Measurements from ENCODE around the gene MAMLD1. TPM values are rescaled to one million over a fixed set of nuclear protein-coding genes. Genes with fewer than 3 reads are reported as not detected.

Gene MAMLD1
- total RNA-seq, 1 experiment from 2014 or later: 0.48 TPM

DNA sequence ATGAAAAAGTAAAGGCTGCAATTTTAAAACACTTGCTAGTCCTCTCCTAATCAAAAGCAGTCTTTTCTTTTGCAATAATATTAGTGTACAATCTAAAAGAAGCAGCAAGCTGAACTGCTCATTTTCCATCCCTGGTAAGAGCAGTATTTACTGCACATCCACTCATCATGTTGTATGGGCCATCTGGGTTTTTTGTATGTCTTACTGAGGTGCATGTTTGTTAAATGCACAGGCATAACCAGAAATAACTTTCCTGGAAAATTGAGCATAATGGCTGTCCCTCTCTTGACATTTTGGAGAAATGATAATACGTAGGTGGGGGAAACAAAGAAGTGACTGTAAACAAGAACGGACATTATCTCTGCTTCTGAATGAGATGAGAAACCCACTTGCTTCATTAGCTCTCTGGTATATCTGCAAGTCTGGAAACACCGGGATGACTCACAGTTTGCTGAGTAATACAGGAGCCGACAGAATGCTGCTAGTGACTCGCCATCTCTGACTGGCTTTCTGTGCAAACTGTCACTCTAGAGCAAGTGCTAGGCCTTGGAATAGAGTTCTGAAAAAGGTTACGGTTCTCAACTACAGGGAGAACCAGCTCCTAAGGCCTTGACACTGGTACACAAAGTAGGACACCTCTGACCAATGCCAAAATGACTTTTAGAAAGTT is 119.6 kb downstream of the MAMLD1 start:
- no peaks in the 10 kb centered on the region for H3K27me3 ChIP-seq (ENCODE audit: insufficient read depth, low read length)
- H2AFZ ChIP-seq (ENCODE audit: low read length): no peak overlapping the region
- H3K4me2 ChIP-seq (ENCODE audit: insufficient read depth, insufficient read length, low read length): no peak overlapping the region
- no peak overlapping the region for H4K5ac ChIP-seq (ENCODE audit: insufficient read length, low read depth, low read length)
- no peak overlapping the region for H2BK20ac ChIP-seq (ENCODE audit: low read depth, low read length, poor library complexity, severe bottlenecking)
- no peak for DNase-seq
- H3K27me3 Mint-ChIP-seq (ENCODE audit: low read depth): no peaks in the 10 kb centered on the region; the same call in 1 of the 2 replicates
- H3K36me3 Mint-ChIP-seq (ENCODE audit: insufficient read depth in 1 of 3, low read depth in 3 of 3): no peaks in the 10 kb centered on the region; a peak in 2 of 7 replicates
- no peaks in the 10 kb centered on the region for H3K23me2 ChIP-seq (ENCODE audit: insufficient read length, low read depth, low read length, poor library complexity, severe bottlenecking)
- H3K9me3 Mint-ChIP-seq: peaks cover 68 to 70% of the 10 kb centered on the region in 2 experiments
- no peak overlapping the region for H2BK15ac ChIP-seq (ENCODE audit: low read depth, low read length)
- H4K91ac ChIP-seq (ENCODE audit: insufficient read length, low read depth, low read length): no peak overlapping the region
- no peaks in the 10 kb centered on the region for H3K79me1 ChIP-seq (ENCODE audit: insufficient read depth, low read depth, low read length, poor library complexity, severe bottlenecking)
- H2BK120ac ChIP-seq (ENCODE audit: low read depth, low read length, poor library complexity, severe bottlenecking): no peak overlapping the region
- no peaks in the 10 kb centered on the region for H3K4me1 ChIP-seq (ENCODE audit: insufficient read depth, low read length)
- no peaks in the 10 kb centered on the region for H3K79me2 ChIP-seq (ENCODE audit: insufficient read depth, low read length)
- no peak overlapping the region for H2AK5ac ChIP-seq (ENCODE audit: insufficient read length, low read length)
- H3T11ph ChIP-seq (ENCODE audit: low read length): no peak overlapping the region
- H3K18ac ChIP-seq (ENCODE audit: insufficient read length, low read depth, low read length): no peak overlapping the region
- no peak overlapping the region for H3K56ac ChIP-seq (ENCODE audit: insufficient read length, low read depth, low read length)
- TF ChIP-seq, protein P1, sequence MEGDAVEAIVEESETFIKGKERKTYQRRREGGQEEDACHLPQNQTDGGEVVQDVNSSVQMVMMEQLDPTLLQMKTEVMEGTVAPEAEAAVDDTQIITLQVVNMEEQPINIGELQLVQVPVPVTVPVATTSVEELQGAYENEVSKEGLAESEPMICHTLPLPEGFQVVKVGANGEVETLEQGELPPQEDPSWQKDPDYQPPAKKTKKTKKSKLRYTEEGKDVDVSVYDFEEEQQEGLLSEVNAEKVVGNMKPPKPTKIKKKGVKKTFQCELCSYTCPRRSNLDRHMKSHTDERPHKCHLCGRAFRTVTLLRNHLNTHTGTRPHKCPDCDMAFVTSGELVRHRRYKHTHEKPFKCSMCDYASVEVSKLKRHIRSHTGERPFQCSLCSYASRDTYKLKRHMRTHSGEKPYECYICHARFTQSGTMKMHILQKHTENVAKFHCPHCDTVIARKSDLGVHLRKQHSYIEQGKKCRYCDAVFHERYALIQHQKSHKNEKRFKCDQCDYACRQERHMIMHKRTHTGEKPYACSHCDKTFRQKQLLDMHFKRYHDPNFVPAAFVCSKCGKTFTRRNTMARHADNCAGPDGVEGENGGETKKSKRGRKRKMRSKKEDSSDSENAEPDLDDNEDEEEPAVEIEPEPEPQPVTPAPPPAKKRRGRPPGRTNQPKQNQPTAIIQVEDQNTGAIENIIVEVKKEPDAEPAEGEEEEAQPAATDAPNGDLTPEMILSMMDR (conservative IDR thresholded peaks at IDR 0.05): no peak
- H3K4me3 Mint-ChIP-seq: no peak overlapping the region
- no peak overlapping the region for H2BK12ac ChIP-seq (ENCODE audit: insufficient read length, low read depth, low read length)
- no peak overlapping the region for H3K14ac ChIP-seq (ENCODE audit: insufficient read depth, low read length)
- H4K20me1 ChIP-seq (ENCODE audit: control insufficient read depth, insufficient read depth, insufficient read length): no peaks in the 10 kb centered on the region
- WGBS (ENCODE audit: extremely low coverage, insufficient read length, low lambda C conversion rate): no CpG with 5 or more reads among the region's 6 CpGs
- no peak overlapping the region for H3K9ac ChIP-seq (ENCODE audit: extremely low read depth, insufficient read length, low read length)
- no peaks in the 10 kb centered on the region for H3K9me3 ChIP-seq (ENCODE audit: control insufficient read depth, low read depth, low read length)
- 0 out of 4 replicates have a peak, but pooled peaks cover under 1 to 2% of the 10 kb centered on the region in 2 experiments for H3K4me1 Mint-ChIP-seq
- no peak overlapping the region for H2BK5ac ChIP-seq (ENCODE audit: insufficient read length, low read length)
- no peak overlapping the region for H3K4ac ChIP-seq (ENCODE audit: low read depth, low read length)
- no peak overlapping the region for H3K23ac ChIP-seq (ENCODE audit: insufficient read length, low read depth, low read length)
- H4K8ac ChIP-seq (replicated peaks; ENCODE audit: insufficient read length, low read depth, low read length): no peak overlapping the region
- no peak overlapping the region for H3K27ac ChIP-seq (ENCODE audit: insufficient read length, low read depth, low read length)
- no peak overlapping the region for H3K27ac Mint-ChIP-seq
